SU-DHL-6 (cell line): ENCODE data around the gene AHCY.

Experiments used
- CTCF ChIP-seq: fragments of 200-600 bp; sonication (generic); IDR thresholded peaks from one replicate; pipeline ENCODE4 v1.5.1; 2017; ENCODE audit warnings: antibody characterized with exemption, mild to moderate bottlenecking, low read length, moderate library complexity; ENCODE audit not compliant: insufficient read depth, poor library complexity, severe bottlenecking
- EZH2phosphoT487 ChIP-seq: fragments of 200-600 bp; sonication (generic), shearing (Covaris generic); conservative IDR thresholded peaks from 2 replicates; pipeline ENCODE4 v1.6.1; 2018; ENCODE audit warnings: mild to moderate bottlenecking, antibody characterized with exemption, low read length, moderate library complexity, mixed read lengths

DNA sequence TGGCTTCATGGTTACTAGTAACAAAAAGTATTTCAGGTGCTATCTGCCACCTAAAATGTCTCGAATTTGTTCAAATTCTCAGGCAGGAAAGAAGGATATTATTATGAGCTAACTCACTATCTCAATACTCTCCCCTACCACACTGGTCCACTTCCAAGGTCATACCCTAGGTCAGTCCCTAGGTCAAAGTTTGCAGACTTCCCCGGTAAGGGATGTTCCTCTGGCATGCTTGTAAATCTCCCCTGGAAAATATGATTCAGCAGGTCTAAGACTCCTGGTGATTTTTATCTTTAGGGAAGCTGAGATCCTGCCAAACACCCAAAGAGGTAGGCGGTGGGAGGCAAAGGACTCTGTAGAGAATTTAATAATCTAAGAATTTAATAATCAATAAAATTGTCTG, 6.7 kb downstream of the AHCY start:
- no peak for TF ChIP-seq CTCF
- no peak for TF ChIP-seq EZH2phosphoT487
